SK-N-SH (cell line): Measurements from ENCODE around the gene SDSL. TPM values are rescaled to one million over a fixed set of nuclear protein-coding genes. Genes with fewer than 3 reads are reported as not detected.

Experiments
- CTCF ChIA-PET: fragments of 300-600, 350-600 bp; formaldehyde crosslinking; extraction: SDS; loops from one replicate; lab custom pipeline; 2021; lab: Yijun Ruan, JAX
- POLR2A ChIA-PET: fragments of 350-600 bp; sonication (Branson Sonifier 250); formaldehyde crosslinking; extraction: SDS; loops from one replicate; lab custom pipeline; 2020; ENCODE audit warnings: antibody characterized with exemption, inconsistent platforms; lab: Yijun Ruan, JAX
- DNase-seq: peaks from one replicate; pipeline ENCODE4 v3.0.0; 2012
- H2AFZ ChIP-seq: fragments of 200-600 bp; sonication (generic); 2 replicates; pipeline ENCODE4 v1.8.1; 2016; ENCODE audit warnings: antibody characterized with exemption, mild to moderate bottlenecking, low read depth
- H3F3A ChIP-seq: fragments of 200-600 bp; sonication (generic); replicated peaks from 2 replicates; pipeline ENCODE3; 2016; ENCODE audit warnings: antibody characterized with exemption, mild to moderate bottlenecking; ENCODE audit not compliant: insufficient read depth
- H3K27ac ChIP-seq, 2 experiments: fragments of 200-500 bp in 1 of 2; fragments of 200-600 bp in 1 of 2; sonication (Bioruptor generic) in 1 of 2; sonication (generic), shearing (Covaris generic) in 1 of 2; 2 replicates each; pipeline versions ENCODE4 v1.5.1 to v1.6.1; 2014 to 2016; ENCODE audit warnings: low read depth in 2 of 2, inconsistent platforms in 1 of 2, low read length in 1 of 2, mild to moderate bottlenecking in 1 of 2, mixed read lengths in 1 of 2
- H3K27me3 ChIP-seq: fragments of 200-600 bp; sonication (generic), shearing (Covaris generic); 2 replicates; pipeline ENCODE4 v1.6.1; 2016; ENCODE audit warnings: mixed run types; ENCODE audit not compliant: insufficient read depth
- H3K36me3 ChIP-seq, 2 experiments: fragments of 200-500 bp in 1 of 2; fragments of 200-600 bp in 1 of 2; sonication (Bioruptor generic) in 1 of 2; sonication (generic) in 1 of 2; replicated peaks in 1 of 2; 2 replicates each; pipeline versions ENCODE3 to v1.5.1; 2014 to 2016; ENCODE audit warnings: low read length in 1 of 2, mild to moderate bottlenecking in 1 of 2; ENCODE audit not compliant: insufficient read depth in 2 of 2, control insufficient read depth in 1 of 2
- H3K4me1 ChIP-seq, 2 experiments: fragments of 200-500 bp in 1 of 2; fragments of 200-600 bp in 1 of 2; sonication (Bioruptor generic) in 1 of 2; sonication (generic), shearing (Covaris generic) in 1 of 2; 2 replicates each; pipeline versions ENCODE4 v1.5.1 to v1.6.1; 2014 to 2016; ENCODE audit warnings: low read depth in 1 of 2, low read length in 1 of 2, mixed run types in 1 of 2; ENCODE audit not compliant: insufficient read depth in 2 of 2, control insufficient read depth in 1 of 2
- H3K4me2 ChIP-seq: fragments of 200-600 bp; sonication (generic), shearing (Covaris generic); 2 replicates; pipeline ENCODE4 v1.6.1; 2017; ENCODE audit warnings: mixed run types
- H3K4me3 ChIP-seq, 2 experiments: fragments of 200-500 bp in 1 of 2; fragments of 200-600 bp in 1 of 2; sonication (Bioruptor generic) in 1 of 2; sonication (generic), shearing (Covaris generic) in 1 of 2; 2 replicates each; pipeline versions ENCODE4 v1.5.1 to v1.8.1; 2014 to 2016; ENCODE audit warnings: low read depth in 2 of 2, inconsistent platforms in 1 of 2, low read length in 1 of 2, mild to moderate bottlenecking in 1 of 2, mixed read lengths in 1 of 2, moderate library complexity in 1 of 2
- H3K79me2 ChIP-seq: fragments of 200-600 bp; sonication (generic); 2 replicates; pipeline ENCODE4 v1.8.1; 2017; ENCODE audit warnings: mild to moderate bottlenecking; ENCODE audit not compliant: insufficient read depth
- H3K9ac ChIP-seq: fragments of 200-600 bp; sonication (generic); 2 replicates; pipeline ENCODE4 v1.6.1; 2017; ENCODE audit warnings: mixed run types
- H3K9me2 ChIP-seq: fragments of 200-600 bp; sonication (generic); 2 replicates; pipeline ENCODE4 v1.6.1; 2017; ENCODE audit warnings: mixed run types
- H3K9me3 ChIP-seq: fragments of 200-600 bp; sonication (generic); 2 replicates; pipeline ENCODE4 v1.6.1; 2017; ENCODE audit warnings: mixed run types, mild to moderate bottlenecking, moderate library complexity
- H4K20me1 ChIP-seq: fragments of 200-600 bp; sonication (generic); 2 replicates; pipeline ENCODE4 v1.6.1; 2017; ENCODE audit warnings: mild to moderate bottlenecking, mixed run types; ENCODE audit not compliant: insufficient read depth
- CTCF ChIP-seq: fragments of 200-600 bp; sonication (generic); IDR thresholded peaks from 2 replicates; pipeline ENCODE4 v1.6.1; 2017; ENCODE audit warnings: antibody characterized with exemption, mild to moderate bottlenecking, moderate library complexity
- GATA2 ChIP-seq: sonication (generic); formaldehyde crosslinking; IDR thresholded peaks from 2 replicates; pipeline ENCODE4 v1.5.0; 2020; ENCODE audit warnings: mild to moderate bottlenecking, missing genetic modification reagents
- JUND ChIP-seq: IDR thresholded peaks from 2 replicates; pipeline ENCODE4 v1.4.0; 2012
- MXI1 ChIP-seq: IDR thresholded peaks from 2 replicates; pipeline ENCODE4 v1.6.1; 2012; ENCODE audit warnings: mild to moderate bottlenecking, low read depth, low read length, improper control_type of control experiment
- RCOR1 ChIP-seq: fragments of 150-350 bp; IDR thresholded peaks from 2 replicates; pipeline ENCODE4 v1.6.1; 2017; ENCODE audit warnings: antibody characterized with exemption, low read length
- REST ChIP-seq: IDR thresholded peaks from 2 replicates; pipeline ENCODE4 v1.6.1; 2012; ENCODE audit warnings: mild to moderate bottlenecking, low read depth, low read length, moderate library complexity
- RFX5 ChIP-seq: IDR thresholded peaks from 2 replicates; pipeline ENCODE4 v1.6.1; 2012; ENCODE audit warnings: mild to moderate bottlenecking, improper control_type of control experiment, low read length
- TEAD4 ChIP-seq: IDR thresholded peaks from 2 replicates; pipeline ENCODE4 v1.4.0; 2012; ENCODE audit warnings: mild to moderate bottlenecking, borderline replicate concordance; ENCODE audit not compliant: insufficient read depth
- YY1 ChIP-seq: IDR thresholded peaks from 2 replicates; pipeline ENCODE4 v1.4.0; 2012; ENCODE audit warnings: low read depth, mild to moderate bottlenecking
- WGBS: methylation state at CpG from one replicate; pipeline ENCODE4 v1.1.6; 2017; ENCODE audit warnings: low lambda C conversion rate; 5-methylcytosine and 5-hydroxymethylcytosine counted together
- polyA plus RNA-seq, 3 experiments: library from polyadenylated mRNA; depleted of rRNA; stranded (reverse); fragments of >200 nt; gene quantifications; 2 replicates each; pipeline ENCODE4 v1.2.3, GENCODE V29; 2012

Gene SDSL
- polyA plus RNA-seq, 1 of the 3 experiments (the other 2 are of a cell fraction) = 33.7 TPM

- TF ChIP-seq CTCF (no peak), RFX5 (no peak), JUND (no peak), GATA2 (no peak), TEAD4 (no peak)
Measured at GRCh38 chr12:113478351-113479011, 56.3 kb downstream of the SDSL start (continued).

GRCh38 chr12:113479216-113479589, 57.0 kb downstream of the SDSL start:
- Histone ChIP-seq H3K79me2 (no peaks in the 10 kb centered on the region), H3K27me3 (peaks cover 57% of the 10 kb centered on the region), H3K4me2 (no peak overlapping the region), H3K4me1 (no peaks in the 10 kb centered on the region; a peak in 1 of 4 replicates), H3K9me2 (no peaks in the 10 kb centered on the region), H3F3A (no peaks in the 10 kb centered on the region), H3K36me3 (no peaks in the 10 kb centered on the region), H3K4me3 (no peak overlapping the region; a peak in 1 of 4 replicates), H3K9me3 (no peaks in the 10 kb centered on the region), H4K20me1 (no peaks in the 10 kb centered on the region), H3K27ac (no peak overlapping the region), H2AFZ (no peak overlapping the region), H3K9ac (no peak overlapping the region)
- no peak for DNase-seq
- ChIA-PET POLR2A (no interaction called here), CTCF (interaction anchor here (1.2 to 7.9 kb wide), 3 partner anchors 9 to 17 kb away, joined by 3 to 44 read pairs (median 5); no protein-coding TSS in a partner anchor)
- TF ChIP-seq MXI1 (no peak), YY1 (no peak), REST (peak; percentile 1; the same call in 1 of the 2 replicates), RCOR1 (no peak)
- 6% methylated on average over 11 of the region's 11 CpGs for WGBS
